ENCODE data around the gene GRIA4. TPM values are rescaled to one million over a fixed set of nuclear protein-coding genes. Genes with fewer than 3 reads are reported as not detected.
"Not testable (repeated sequence)": the region's sequence is repeated elsewhere in the genome, so short reads cannot be mapped to it uniquely, and the experiment has no call there.

Gene GRIA4
- total RNA-seq, 1 donor from 2014 or later = 13.6 TPM

- TF ChIP-seq, protein P1, sequence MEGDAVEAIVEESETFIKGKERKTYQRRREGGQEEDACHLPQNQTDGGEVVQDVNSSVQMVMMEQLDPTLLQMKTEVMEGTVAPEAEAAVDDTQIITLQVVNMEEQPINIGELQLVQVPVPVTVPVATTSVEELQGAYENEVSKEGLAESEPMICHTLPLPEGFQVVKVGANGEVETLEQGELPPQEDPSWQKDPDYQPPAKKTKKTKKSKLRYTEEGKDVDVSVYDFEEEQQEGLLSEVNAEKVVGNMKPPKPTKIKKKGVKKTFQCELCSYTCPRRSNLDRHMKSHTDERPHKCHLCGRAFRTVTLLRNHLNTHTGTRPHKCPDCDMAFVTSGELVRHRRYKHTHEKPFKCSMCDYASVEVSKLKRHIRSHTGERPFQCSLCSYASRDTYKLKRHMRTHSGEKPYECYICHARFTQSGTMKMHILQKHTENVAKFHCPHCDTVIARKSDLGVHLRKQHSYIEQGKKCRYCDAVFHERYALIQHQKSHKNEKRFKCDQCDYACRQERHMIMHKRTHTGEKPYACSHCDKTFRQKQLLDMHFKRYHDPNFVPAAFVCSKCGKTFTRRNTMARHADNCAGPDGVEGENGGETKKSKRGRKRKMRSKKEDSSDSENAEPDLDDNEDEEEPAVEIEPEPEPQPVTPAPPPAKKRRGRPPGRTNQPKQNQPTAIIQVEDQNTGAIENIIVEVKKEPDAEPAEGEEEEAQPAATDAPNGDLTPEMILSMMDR (IDR thresholded peaks at IDR 0.05; ENCODE audit: partially characterized antibody, unreplicated experiment) = no peak
- no peak for DNase-seq
- Mint-ChIP-seq H3K27me3 (ENCODE audit: unreplicated experiment) (no peaks in the 10 kb centered on the region), H3K27ac (ENCODE audit: unreplicated experiment) (no peak overlapping the region), H3K36me3 (ENCODE audit: unreplicated experiment) (no peaks in the 10 kb centered on the region), H3K4me1 (ENCODE audit: low read depth, unreplicated experiment) (peaks cover 5% of the 10 kb centered on the region), H3K4me3 (ENCODE audit: unreplicated experiment) (no peak overlapping the region), H3K9me3 (ENCODE audit: unreplicated experiment) (no peaks in the 10 kb centered on the region)
These were observed 259.0 kb downstream of the GRIA4 start for GRCh38 chr11:105868762-105869285.

DNA sequence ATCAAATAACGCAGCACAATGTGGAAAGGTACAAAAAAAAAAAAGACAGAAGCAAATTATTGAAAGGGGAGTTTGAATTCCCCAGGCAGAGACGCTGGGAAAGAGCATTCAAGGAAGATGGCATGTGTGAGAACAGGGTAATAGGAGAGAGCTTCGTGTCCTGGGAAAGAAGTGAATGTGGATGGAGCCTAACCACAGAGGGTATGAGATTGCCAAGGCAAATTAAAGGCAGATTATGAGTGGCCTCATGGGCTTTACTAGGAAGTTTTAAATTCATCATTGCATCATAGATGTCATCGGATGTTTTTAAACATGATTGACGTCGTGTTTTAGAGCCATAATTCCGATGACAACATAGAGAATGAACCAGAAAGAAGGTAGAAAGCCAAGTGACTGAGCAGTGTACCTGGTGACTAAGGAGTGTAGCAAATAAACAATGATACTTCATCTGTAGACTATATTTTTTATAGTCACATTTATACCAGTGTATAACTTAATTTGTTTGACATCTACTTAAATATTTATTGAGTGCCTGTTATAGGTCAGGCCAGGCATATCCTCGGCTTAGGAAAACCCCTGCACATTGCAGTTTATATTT is 260.7 kb downstream of the GRIA4 start:
- DNase-seq = no peak
- H3K4me1 Mint-ChIP-seq (ENCODE audit: low read depth, unreplicated experiment) = peaks cover 5% of the 10 kb centered on the region
- H3K36me3 Mint-ChIP-seq (ENCODE audit: unreplicated experiment) = no peaks in the 10 kb centered on the region
- no peaks in the 10 kb centered on the region for H3K9me3 Mint-ChIP-seq (ENCODE audit: unreplicated experiment)
- H3K4me3 Mint-ChIP-seq (ENCODE audit: unreplicated experiment) = no peak overlapping the region
- TF ChIP-seq, protein P1 (IDR thresholded peaks at IDR 0.05; ENCODE audit: partially characterized antibody, unreplicated experiment) = no peak
- no peaks in the 10 kb centered on the region for H3K27me3 Mint-ChIP-seq (ENCODE audit: unreplicated experiment)
- peak overlapping the region; percentile 11 for H3K27ac Mint-ChIP-seq (ENCODE audit: unreplicated experiment)

GRCh38 chr11:105878510-105878909 is 268.6 kb downstream of the GRIA4 start:
- TF ChIP-seq, protein P1 (IDR thresholded peaks at IDR 0.05; ENCODE audit: partially characterized antibody, unreplicated experiment) = no peak
- no peak overlapping the region for H3K27ac Mint-ChIP-seq (ENCODE audit: unreplicated experiment)
- no peaks in the 10 kb centered on the region for H3K36me3 Mint-ChIP-seq (ENCODE audit: unreplicated experiment)
- H3K27me3 Mint-ChIP-seq (ENCODE audit: unreplicated experiment) = no peaks in the 10 kb centered on the region
- DNase-seq = no peak
- no peaks in the 10 kb centered on the region for H3K4me1 Mint-ChIP-seq (ENCODE audit: low read depth, unreplicated experiment)
- H3K4me3 Mint-ChIP-seq (ENCODE audit: unreplicated experiment) = no peak overlapping the region
- no peaks in the 10 kb centered on the region for H3K9me3 Mint-ChIP-seq (ENCODE audit: unreplicated experiment)

GRCh38 chr11:105878927-105879326 is 269.1 kb downstream of the GRIA4 start:
- not testable (repeated sequence) for DNase-seq; H3K36me3 Mint-ChIP-seq (ENCODE audit: unreplicated experiment); H3K27ac Mint-ChIP-seq (ENCODE audit: unreplicated experiment); H3K4me3 Mint-ChIP-seq (ENCODE audit: unreplicated experiment); H3K27me3 Mint-ChIP-seq (ENCODE audit: unreplicated experiment); H3K9me3 Mint-ChIP-seq (ENCODE audit: unreplicated experiment); H3K4me1 Mint-ChIP-seq (ENCODE audit: low read depth, unreplicated experiment)

GRCh38 chr11:105881027-105881426 is 271.2 kb downstream of the GRIA4 start:
- Mint-ChIP-seq H3K4me3 (ENCODE audit: unreplicated experiment) (no peak overlapping the region), H3K4me1 (ENCODE audit: low read depth, unreplicated experiment) (no peaks in the 10 kb centered on the region), H3K27ac (ENCODE audit: unreplicated experiment) (no peak overlapping the region), H3K36me3 (ENCODE audit: unreplicated experiment) (no peaks in the 10 kb centered on the region), H3K27me3 (ENCODE audit: unreplicated experiment) (no peaks in the 10 kb centered on the region), H3K9me3 (ENCODE audit: unreplicated experiment) (peaks cover 1% of the 10 kb centered on the region)
- DNase-seq = no peak
- TF ChIP-seq, protein P1 (IDR thresholded peaks at IDR 0.05; ENCODE audit: partially characterized antibody, unreplicated experiment) = no peak
